Measurements from ENCODE around the gene MATN1.

- no peak for TF ChIP-seq EP300 (IDR thresholded peaks at IDR 0.05)
- TF ChIP-seq CTCF (IDR thresholded peaks at IDR 0.05), result no peak
- no peak for TF ChIP-seq POLR2A (IDR thresholded peaks at IDR 0.05)
Measured at GRCh38 chr1:30760596-30761324, 37.4 kb upstream of the MATN1 start.

Measured in suprapubic skin (tissue), 3 donors.